Activated T-cell treated with anti-CD3 and anti-CD28 coated beads, Interleukin-2, amount 50 U/mL, for 4 hours (primary cell): ENCODE results near the gene GLS2. TPM values are rescaled to one million over a fixed set of nuclear protein-coding genes. Genes with fewer than 3 reads are reported as not detected.
A peak's percentile ranks its signal among the peaks of the same experiment; 100 is the strongest.
"Not testable (repeated sequence)": the region's sequence is repeated elsewhere in the genome, so short reads cannot be mapped to it uniquely, and the experiment has no call there.

Experiments
- ATAC-seq, 2 donors: fragments of 200-7000 bp; cut with Tn5 transposase; one replicate each; pipeline ENCODE4 v1.10.0; 2021
- DNase-seq: peaks from one replicate; pipeline ENCODE4 v3.0.0-alpha.2; 2020
- H3K27me3 Mint-ChIP-seq: one replicate; pipeline ENCODE4 v1.8.0; 2021; ENCODE audit warnings: low read depth, mixed read lengths
- H3K36me3 Mint-ChIP-seq: one replicate; pipeline ENCODE4 v1.8.0; 2022; ENCODE audit warnings: mixed read lengths; ENCODE audit not compliant: insufficient read depth
- H3K4me1 Mint-ChIP-seq: one replicate; pipeline ENCODE4 v1.8.0; 2021; ENCODE audit warnings: low read depth, mixed read lengths
- H3K4me3 Mint-ChIP-seq: one replicate; pipeline ENCODE4 v1.8.0; 2021; ENCODE audit warnings: mild to moderate bottlenecking, moderate library complexity, mixed read lengths
- H3K9me3 Mint-ChIP-seq: one replicate; pipeline ENCODE4 v1.8.0; 2021; ENCODE audit warnings: mixed read lengths
- total RNA-seq, 3 donors: library from RNA; stranded (reverse); gene quantifications; one replicate each; pipeline ENCODE4 v1.2.1, GENCODE V29; 2021

GLS2 gene
- total RNA-seq, 3 donors from 2014 or later, result 1.7 to 4.2 (median 2.2) TPM

DNA sequence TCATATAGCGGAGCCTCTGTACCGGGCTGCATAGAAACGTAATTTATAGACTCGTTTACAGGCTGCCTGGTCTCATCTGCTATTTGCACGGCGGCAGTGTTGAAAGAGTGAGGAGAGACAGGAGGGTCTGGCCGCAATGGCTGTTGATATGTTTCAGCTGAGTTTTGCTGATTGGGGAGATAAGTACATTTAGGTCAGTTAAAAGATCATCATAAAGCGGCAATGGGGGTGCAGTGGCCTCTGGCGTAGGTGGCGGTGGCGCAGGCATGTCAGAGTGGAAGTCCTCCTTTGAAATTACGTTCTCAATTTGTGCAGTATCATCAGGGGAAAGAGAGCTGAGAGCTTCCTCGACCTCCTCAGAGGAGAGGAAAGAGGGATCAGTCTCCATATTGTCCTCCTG, 11.9 kb upstream of the GLS2 start:
- not testable (repeated sequence) for H3K4me1 Mint-ChIP-seq, ATAC-seq, H3K9me3 Mint-ChIP-seq, H3K4me3 Mint-ChIP-seq, H3K27me3 Mint-ChIP-seq, DNase-seq, H3K36me3 Mint-ChIP-seq

DNA sequence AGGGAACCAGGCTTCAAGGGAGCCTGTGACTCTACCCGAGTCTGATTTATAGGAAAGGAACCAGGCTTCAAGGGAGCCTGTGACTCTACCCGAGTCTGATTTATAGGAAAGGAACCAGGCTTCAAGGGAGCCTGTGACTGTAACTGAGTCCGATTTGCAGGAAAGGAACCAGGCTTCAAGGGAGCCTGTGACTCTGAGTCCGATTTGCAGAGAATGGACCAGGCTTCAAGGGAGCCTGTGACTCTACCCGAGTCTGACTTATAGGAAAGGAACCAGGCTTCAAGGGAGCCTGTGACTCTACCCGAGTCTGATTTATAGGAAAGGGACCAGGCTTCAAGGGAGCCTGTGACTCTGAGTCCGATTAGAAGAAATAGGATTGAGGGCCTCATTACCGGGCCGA, 11.5 kb upstream of the GLS2 start:
- ATAC-seq, H3K27me3 Mint-ChIP-seq, H3K36me3 Mint-ChIP-seq, H3K4me1 Mint-ChIP-seq, H3K9me3 Mint-ChIP-seq, H3K4me3 Mint-ChIP-seq, DNase-seq: not testable (repeated sequence)

DNA sequence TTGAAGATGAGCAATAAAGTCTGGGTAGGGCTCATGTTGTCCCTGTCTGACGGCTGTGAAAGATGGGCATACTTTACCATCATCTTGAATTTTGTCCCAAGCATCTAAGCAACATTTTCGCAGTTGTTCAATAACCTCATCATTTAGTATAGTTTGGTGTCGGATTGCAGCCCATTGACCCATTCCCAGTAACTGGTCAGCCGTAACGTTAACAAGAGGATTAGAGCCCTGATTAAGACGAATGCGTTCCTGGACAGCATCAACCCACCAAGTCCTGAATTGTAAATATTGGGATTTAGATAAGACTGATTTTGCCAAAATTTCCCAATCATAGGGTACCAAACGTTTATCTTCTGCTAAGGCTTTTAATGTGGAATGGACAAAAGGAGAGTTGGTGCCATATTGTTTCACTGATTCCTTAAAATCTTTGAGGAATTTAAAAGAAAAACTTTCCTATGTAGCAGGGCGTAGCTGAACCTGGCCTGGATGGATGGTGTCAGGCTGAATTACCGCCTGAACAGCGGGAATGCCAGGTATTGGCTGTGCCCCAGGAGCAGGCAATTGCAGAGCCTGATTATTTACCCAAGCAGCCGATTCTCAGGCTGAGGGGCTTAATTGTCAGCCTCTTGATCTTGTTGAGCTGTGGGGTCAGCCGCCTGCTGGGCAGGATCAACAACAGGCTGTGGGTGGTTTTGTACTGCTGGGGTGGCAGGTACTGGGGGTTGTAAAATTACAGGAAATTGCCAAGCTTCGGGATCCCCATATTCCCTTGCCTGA, 10.4 kb upstream of the GLS2 start:
- H3K4me3 Mint-ChIP-seq, H3K27me3 Mint-ChIP-seq, H3K36me3 Mint-ChIP-seq, H3K9me3 Mint-ChIP-seq, H3K4me1 Mint-ChIP-seq, DNase-seq, ATAC-seq: not testable (repeated sequence)

DNA sequence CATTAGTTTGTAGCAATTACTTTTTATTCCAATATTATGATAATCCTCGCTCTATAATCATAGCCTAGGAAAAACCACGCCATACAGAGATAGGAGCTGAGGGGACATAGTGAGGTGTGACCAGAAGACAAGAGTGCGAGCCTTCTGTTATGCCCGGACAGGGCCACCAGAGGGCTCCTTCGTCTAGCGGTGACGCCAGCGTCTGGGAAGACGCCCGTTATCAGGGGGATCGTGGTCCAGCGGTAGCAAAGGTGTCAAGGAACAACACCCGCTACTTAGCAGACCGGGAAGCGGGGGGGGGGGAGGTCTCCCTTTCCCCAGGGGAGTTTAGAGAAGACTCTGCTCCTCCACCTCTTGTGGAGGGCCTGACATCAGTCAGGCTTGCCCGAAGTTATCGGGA, 8.7 kb upstream of the GLS2 start:
- ATAC-seq, H3K4me1 Mint-ChIP-seq, H3K9me3 Mint-ChIP-seq, H3K27me3 Mint-ChIP-seq, H3K36me3 Mint-ChIP-seq: not testable (repeated sequence)
- peak; percentile 60 for DNase-seq
- peak overlapping the region; percentile 24 for H3K4me3 Mint-ChIP-seq

DNA sequence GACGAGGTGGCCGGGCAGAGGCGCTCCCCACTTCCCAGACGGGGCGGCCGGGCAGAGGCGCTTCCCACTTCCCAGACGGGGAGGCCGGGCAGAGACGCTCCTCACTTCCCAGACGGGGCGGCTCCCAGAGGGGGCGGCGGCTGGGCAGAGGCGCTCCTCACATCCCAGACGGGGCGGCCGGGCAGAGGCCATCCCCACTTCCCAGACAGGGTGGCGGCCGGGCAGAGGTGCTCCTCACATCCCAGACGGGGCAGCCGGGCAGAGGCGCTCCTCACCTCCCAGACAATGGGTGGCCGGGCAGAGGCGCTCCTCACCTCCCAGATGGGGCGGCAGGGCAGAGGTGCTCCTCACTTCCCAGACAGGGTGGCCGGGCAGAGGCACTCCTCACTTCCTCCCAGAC, 6.5 kb upstream of the GLS2 start:
- not testable (repeated sequence) for H3K4me3 Mint-ChIP-seq, DNase-seq, H3K4me1 Mint-ChIP-seq, H3K9me3 Mint-ChIP-seq, H3K36me3 Mint-ChIP-seq, ATAC-seq
- H3K27me3 Mint-ChIP-seq, result peaks cover 13% of the 10 kb centered on the region

DNA sequence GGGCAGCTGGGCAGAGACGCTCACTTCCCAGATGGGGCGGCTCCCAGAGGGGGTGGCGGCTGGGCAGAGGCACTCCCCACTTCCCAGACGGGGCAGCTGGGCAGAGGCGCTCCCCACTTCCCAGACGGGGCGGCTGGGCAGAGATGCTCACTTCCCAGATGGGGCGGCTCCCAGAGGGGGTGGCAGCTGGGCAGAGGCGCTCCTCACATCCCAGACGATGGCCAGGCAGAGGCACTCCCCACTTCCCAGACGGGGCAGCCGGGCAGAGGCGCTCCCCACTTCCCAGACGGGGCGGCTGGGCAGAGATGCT, 6.1 kb upstream of the GLS2 start:
- H3K27me3 Mint-ChIP-seq, result peaks cover 17% of the 10 kb centered on the region

DNA sequence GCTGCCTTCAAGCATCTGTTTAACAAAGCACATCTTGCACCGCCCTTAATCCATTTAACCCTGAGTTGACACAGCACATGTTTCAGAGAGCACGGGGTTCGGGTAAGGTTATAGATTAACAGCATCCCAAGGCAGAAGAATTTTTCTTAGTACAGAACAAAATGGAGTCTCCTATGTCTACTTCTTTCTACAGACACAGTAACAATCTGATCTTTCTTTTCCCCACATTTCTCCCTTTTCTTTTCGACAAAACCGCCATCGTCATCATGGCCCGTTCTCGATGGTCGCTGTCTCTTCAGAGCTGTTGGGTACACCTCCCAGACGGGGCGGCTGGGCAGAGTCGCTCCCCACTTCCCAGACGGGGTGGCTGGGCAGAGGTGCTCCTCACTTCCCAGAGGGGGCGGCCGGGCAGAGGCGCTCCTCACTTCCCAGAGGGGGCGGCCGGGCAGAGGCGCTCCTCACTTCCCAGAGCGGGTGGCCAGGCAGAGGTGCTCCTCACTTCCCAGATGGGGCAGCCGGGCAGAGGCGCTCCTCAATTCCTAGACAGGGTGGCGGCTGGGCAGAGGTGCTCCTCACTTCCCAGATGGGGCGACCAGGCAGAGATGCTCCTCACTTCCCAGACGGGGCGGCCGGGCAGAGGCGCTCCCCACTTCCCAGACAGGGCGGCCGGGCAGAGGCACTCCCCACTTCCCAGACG, 5.6 kb upstream of the GLS2 start:
- H3K4me3 Mint-ChIP-seq, ATAC-seq, H3K9me3 Mint-ChIP-seq, DNase-seq, H3K36me3 Mint-ChIP-seq, H3K4me1 Mint-ChIP-seq: not testable (repeated sequence)
- H3K27me3 Mint-ChIP-seq, result peaks cover 17% of the 10 kb centered on the region

More for the DNA sequence above, 6.1 kb upstream of the GLS2 start:
- not testable (repeated sequence) for H3K4me3 Mint-ChIP-seq, H3K9me3 Mint-ChIP-seq, DNase-seq, H3K4me1 Mint-ChIP-seq, ATAC-seq, H3K36me3 Mint-ChIP-seq

DNA sequence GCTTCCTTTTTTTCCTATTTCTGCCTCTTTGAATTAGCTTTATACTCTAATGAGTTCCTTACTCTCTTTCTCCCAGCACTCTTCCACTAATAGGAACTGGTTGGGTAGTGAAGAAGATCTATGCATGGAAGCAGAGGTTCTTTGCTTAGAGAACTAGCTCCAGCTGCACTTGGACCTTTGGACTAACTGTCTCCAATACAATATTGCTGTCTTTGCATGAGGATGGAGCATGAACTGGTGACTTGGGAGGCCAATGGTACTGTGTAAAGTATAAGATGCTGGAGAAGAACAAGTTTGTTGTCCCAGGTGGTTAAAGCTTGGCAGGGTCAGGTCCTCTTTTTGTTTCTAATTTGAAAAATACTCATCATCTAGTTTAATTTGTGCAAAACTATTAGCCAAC, 2.4 kb upstream of the GLS2 start:
- no peak for DNase-seq
- ATAC-seq, result no peak
- Mint-ChIP-seq H3K9me3 (no peaks in the 10 kb centered on the region), H3K4me3 (no peak overlapping the region), H3K27me3 (peaks cover 17% of the 10 kb centered on the region), H3K4me1 (peaks cover 12% of the 10 kb centered on the region), H3K36me3 (no peaks in the 10 kb centered on the region)

DNA sequence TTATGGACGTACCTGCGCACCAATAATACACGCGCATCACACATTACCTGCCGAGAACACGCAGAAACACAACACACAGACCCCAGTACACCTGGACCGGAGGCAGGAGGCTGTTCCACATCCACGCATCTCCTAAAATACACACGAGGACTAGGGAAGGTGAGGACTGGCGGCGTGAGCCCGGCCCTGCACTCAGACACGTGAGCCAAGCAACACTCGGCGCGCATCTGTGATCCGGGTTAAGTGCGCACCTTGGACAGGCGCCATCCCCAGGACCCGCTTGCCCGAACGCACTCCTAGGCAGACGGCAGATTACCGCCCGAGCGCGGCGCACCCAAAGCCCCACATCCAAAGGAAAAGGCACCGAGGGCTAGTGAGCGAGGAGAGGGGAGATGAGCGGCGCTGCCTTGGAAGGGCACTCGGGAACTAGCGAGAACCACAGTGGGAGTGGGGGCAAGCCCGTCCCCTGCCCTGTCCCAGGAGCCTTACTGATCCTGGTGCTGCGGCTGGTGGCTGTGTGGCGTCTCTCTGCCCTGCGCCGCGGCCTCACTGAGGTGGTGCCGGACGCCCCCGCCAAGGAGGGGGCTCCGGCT, 417 bp downstream of the GLS2 start:
- no peaks in the 10 kb centered on the region for H3K36me3 Mint-ChIP-seq
- H3K4me3 Mint-ChIP-seq, result peak overlapping the region; percentile 86
- H3K4me1 Mint-ChIP-seq, result peaks cover 12% of the 10 kb centered on the region
- H3K27me3 Mint-ChIP-seq, result peaks cover 17% of the 10 kb centered on the region
- ATAC-seq (peak; percentile 46 to 49), DNase-seq (no peak)
- no peaks in the 10 kb centered on the region for H3K9me3 Mint-ChIP-seq

DNA sequence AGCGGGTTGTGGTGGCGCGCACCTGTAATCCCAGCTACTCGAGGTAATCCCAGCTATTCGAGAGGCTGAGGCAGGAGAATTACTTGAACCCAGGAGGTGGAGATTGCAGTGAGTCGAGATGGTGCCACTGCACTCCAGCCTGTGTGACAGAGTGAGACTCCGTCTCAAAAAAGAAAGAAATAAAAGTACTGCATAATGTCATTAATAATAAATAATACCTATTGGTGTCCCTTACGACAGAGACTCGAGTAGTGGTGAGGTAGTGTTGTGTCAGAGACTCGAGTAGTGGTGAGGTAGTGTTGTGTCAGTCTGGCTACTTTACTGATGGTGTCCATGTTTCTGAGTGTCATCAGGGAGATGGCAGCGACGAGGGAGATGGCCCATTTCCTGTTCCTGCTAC, 1.3 kb downstream of the GLS2 start:
- H3K4me1 Mint-ChIP-seq, result peaks cover 12% of the 10 kb centered on the region
- H3K4me3 Mint-ChIP-seq, result no peak overlapping the region
- H3K27me3 Mint-ChIP-seq, result peaks cover 14% of the 10 kb centered on the region
- H3K9me3 Mint-ChIP-seq, result no peaks in the 10 kb centered on the region
- ATAC-seq, result no peak
- H3K36me3 Mint-ChIP-seq, result no peaks in the 10 kb centered on the region
- no peak for DNase-seq

DNA sequence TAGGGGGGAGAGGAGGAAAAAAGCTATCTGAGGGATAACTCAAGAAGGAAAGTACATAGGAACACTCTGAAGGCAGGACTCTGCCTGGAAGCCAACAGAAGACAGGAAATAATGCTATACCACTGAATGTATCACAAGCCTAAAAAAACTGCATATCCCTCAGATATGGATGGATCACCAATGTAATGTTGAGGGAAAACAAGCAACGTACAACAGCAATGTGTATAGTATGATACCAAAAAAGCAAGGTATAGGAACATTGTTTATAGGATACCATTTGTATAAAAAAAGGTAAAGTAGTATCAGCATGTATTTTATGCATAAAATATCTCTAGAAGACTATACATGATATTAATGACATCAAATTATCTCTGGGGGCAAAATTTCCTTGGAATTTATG, 3.4 kb downstream of the GLS2 start:
- H3K9me3 Mint-ChIP-seq, result no peaks in the 10 kb centered on the region

DNA sequence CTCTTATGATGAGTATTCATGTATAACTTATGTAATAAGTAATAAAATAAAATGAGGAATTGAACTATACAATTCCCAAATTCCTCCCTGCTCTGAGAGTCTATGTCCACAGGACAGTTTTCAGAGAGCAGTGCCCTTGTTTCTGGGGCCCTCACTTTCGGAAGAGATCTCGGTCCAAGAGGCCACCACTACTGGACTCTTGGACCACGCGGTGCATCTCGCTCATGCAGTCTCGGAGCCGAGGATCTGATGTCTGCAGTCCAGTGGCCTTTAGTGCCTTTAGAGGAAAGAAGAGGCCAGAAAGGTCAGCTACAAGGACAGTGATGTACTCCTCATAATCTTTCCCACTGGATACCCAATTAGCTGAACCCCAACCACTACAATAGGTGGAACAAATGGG, 8.3 kb downstream of the GLS2 start:
- Mint-ChIP-seq H3K9me3 (no peaks in the 10 kb centered on the region), H3K4me3 (no peak overlapping the region), H3K27me3 (no peaks in the 10 kb centered on the region), H3K4me1 (no peaks in the 10 kb centered on the region), H3K36me3 (peaks cover 8% of the 10 kb centered on the region)
- ATAC-seq (no peak), DNase-seq (no peak)

More for the DNA sequence above, 3.4 kb downstream of the GLS2 start:
- Mint-ChIP-seq H3K36me3 (peaks cover 3% of the 10 kb centered on the region), H3K4me3 (no peak overlapping the region), H3K27me3 (peaks cover 5% of the 10 kb centered on the region), H3K4me1 (peaks cover 12% of the 10 kb centered on the region)
- no peak for ATAC-seq
- DNase-seq, result no peak

DNA sequence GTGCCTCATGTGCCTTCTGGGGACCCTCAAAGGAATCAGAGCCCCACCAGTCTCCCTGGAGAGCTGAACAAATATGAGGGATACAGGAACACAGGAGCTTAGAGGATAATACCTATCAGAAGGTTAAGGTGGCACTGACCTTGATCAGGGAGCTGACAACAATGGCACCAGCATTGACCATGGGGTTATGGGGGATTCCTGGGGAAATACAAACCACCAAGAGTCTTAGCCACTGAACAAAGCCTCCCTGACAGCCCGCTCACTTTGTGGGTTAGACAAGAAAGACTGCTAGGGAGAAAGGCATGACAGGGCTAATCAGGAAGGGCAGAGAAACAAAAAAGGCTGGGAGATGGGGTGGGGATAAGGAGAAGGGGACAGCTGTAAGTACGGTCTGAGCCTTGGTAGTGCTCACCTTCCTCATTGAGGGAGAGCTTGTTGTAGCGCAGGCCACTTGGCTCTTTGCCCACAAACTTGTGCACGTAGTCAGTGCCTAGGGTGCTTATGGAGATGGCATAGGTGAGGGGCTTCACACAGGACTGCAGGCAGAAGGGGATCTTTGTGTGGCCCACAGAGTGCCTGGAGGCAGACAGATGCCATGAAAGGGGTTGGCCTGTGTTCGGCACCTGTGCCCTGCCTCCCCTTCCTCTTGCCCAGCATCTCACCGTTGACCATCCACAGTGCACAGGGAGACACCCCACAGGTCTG, 10.3 kb downstream of the GLS2 start:
- no peak for DNase-seq
- no peaks in the 10 kb centered on the region for H3K4me1 Mint-ChIP-seq
- peaks cover 12% of the 10 kb centered on the region for H3K36me3 Mint-ChIP-seq
- H3K27me3 Mint-ChIP-seq, result no peaks in the 10 kb centered on the region
- H3K9me3 Mint-ChIP-seq, result no peaks in the 10 kb centered on the region
- H3K4me3 Mint-ChIP-seq, result no peak overlapping the region
- no peak for ATAC-seq

DNA sequence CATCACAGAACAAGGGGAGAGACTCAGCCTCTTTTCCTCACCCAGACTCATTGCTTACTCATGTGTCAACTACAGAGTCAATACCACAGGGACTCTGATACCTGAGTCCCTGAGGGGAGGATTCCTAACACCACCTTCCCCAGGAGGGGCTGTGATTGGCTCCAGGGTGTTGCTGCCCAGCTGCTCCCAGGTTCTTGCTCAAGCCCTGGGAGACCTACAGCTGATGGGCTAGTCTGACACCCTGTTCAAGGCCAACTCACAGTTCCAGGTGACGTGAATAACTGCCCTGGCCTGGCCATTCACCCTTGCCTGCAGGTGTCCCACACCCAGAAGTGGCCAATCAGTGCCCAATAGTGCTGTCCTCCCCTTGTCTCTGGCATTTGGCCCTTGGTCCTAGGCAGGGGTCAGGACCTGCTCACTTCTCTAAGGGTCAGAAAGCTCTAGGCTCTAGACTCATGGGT, 11.0 kb downstream of the GLS2 start:
- H3K36me3 Mint-ChIP-seq, result peaks cover 12% of the 10 kb centered on the region
- DNase-seq (no peak), ATAC-seq (no peak)
- H3K9me3 Mint-ChIP-seq, result no peaks in the 10 kb centered on the region
- no peak overlapping the region for H3K4me3 Mint-ChIP-seq
- H3K4me1 Mint-ChIP-seq, result peaks cover under 1% of the 10 kb centered on the region
- no peaks in the 10 kb centered on the region for H3K27me3 Mint-ChIP-seq
